ENCODE data around the gene KIAA1671.
"Not testable (repeated sequence)": the region's sequence is repeated elsewhere in the genome, so short reads cannot be mapped to it uniquely, and the experiment has no call there.

KIAA1671 gene

GRCh38 chr22:25170426-25170980 lies 218.0 kb downstream of the KIAA1671 start:
- DNase-seq (ENCODE audit: low read depth, low spot score), result no peak

- DNase-seq (ENCODE audit: low read depth, low spot score), result no peak
Observed at GRCh38 chr22:25172153-25172552, 219.6 kb downstream of the KIAA1671 start.

GRCh38 chr22:25174156-25174887 lies 221.8 kb downstream of the KIAA1671 start:
- DNase-seq (ENCODE audit: low read depth, low spot score), result no peak

GRCh38 chr22:25174888-25175411 lies 222.4 kb downstream of the KIAA1671 start:
- DNase-seq (ENCODE audit: low read depth, low spot score), result no peak

- DNase-seq (ENCODE audit: low read depth, low spot score), result no peak
Observed at GRCh38 chr22:25176175-25176574, 223.7 kb downstream of the KIAA1671 start.

- no peak for DNase-seq (ENCODE audit: low read depth, low spot score)
Observed at GRCh38 chr22:25176799-25177198, 224.3 kb downstream of the KIAA1671 start.

GRCh38 chr22:25177226-25177625 lies 224.7 kb downstream of the KIAA1671 start:
- DNase-seq (ENCODE audit: low read depth, low spot score), result no peak

- DNase-seq (ENCODE audit: low read depth, low spot score), result no peak
Observed at GRCh38 chr22:25177895-25178294, 225.4 kb downstream of the KIAA1671 start.

GRCh38 chr22:25178348-25178747 lies 225.8 kb downstream of the KIAA1671 start:
- not testable (repeated sequence) for DNase-seq (ENCODE audit: low read depth, low spot score)

- DNase-seq (ENCODE audit: low read depth, low spot score), result not testable (repeated sequence)
Observed at GRCh38 chr22:25178869-25179631, 226.5 kb downstream of the KIAA1671 start.

- no peak for DNase-seq (ENCODE audit: low read depth, low spot score)
Observed at GRCh38 chr22:25182131-25183110, 229.9 kb downstream of the KIAA1671 start.

- no peak for DNase-seq (ENCODE audit: low read depth, low spot score)
Observed at GRCh38 chr22:25183949-25184619, 231.6 kb downstream of the KIAA1671 start.

- DNase-seq (ENCODE audit: low read depth, low spot score), result no peak
Observed at GRCh38 chr22:25186140-25186539, 233.6 kb downstream of the KIAA1671 start.

GRCh38 chr22:25187469-25187868 lies 235.0 kb downstream of the KIAA1671 start:
- no peak for DNase-seq (ENCODE audit: low read depth, low spot score)

GRCh38 chr22:25192406-25192805 lies 239.9 kb downstream of the KIAA1671 start:
- no peak for DNase-seq (ENCODE audit: low read depth, low spot score)

GRCh38 chr22:25193130-25193529 lies 240.6 kb downstream of the KIAA1671 start:
- no peak for DNase-seq (ENCODE audit: low read depth, low spot score)

- DNase-seq (ENCODE audit: low read depth, low spot score), result no peak
Observed at GRCh38 chr22:25193548-25193947, 241.0 kb downstream of the KIAA1671 start.

GRCh38 chr22:25196326-25196725 lies 243.8 kb downstream of the KIAA1671 start:
- no peak for DNase-seq (ENCODE audit: low read depth, low spot score)

- no peak for DNase-seq (ENCODE audit: low read depth, low spot score)
Observed at GRCh38 chr22:25197340-25197739, 244.8 kb downstream of the KIAA1671 start.

- no peak for DNase-seq (ENCODE audit: low read depth, low spot score)
Observed at GRCh38 chr22:25199731-25200520, 247.4 kb downstream of the KIAA1671 start, which contains the start of gene CRYBB3. CRYBB3 (plus strand) TSS chr22:25199858; CDS start chr22:25201397, 1,539 bp downstream.
